Measurements from ENCODE around the gene SLC1A1.

DNA sequence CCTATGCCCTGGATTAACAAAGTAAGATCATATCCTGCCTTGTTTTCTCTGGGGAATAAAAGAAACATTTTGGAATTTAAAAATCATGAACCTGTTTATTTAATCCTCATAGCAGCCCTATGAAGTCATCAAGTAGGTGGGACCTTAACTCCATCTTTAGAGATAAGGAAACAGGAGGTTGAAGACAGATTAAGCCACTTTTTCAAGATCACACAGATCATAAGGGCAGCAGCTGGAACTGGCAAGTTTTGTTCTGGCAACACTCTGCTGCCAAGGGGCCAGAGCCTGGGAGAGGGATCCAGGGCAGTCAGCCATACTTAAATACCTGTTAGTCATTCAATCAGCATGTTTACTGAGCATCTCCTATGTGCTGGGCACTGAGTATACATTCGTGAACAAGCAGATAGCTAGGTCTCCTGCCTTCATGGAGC lies 63.7 kb downstream of the SLC1A1 start:
- TF ChIP-seq CTCF (conservative IDR thresholded peaks at IDR 0.05; ENCODE audit: low read depth, low read length) (no peak), EZH2 (IDR thresholded peaks at IDR 0.05; ENCODE audit: low read length, unreplicated experiment) (no peak)
